GM19043 (cell line): Measurements from ENCODE around the gene ANO3.

Source experiments
- ATAC-seq: cut with Tn5 transposase; IDR thresholded peaks from one replicate; pipeline ENCODE4 v1.9.1; 2021; ENCODE audit warnings: low read depth; ENCODE audit not compliant: unreplicated experiment

Gene ANO3

GRCh38 chr11:26700574-26701235 lies 368.8 kb downstream of the ANO3 start:
- no peak for ATAC-seq

- no peak for ATAC-seq
Measured at GRCh38 chr11:26702406-26702805, 370.5 kb downstream of the ANO3 start.

- ATAC-seq = no peak
Measured at GRCh38 chr11:26703411-26704191, 371.7 kb downstream of the ANO3 start.

GRCh38 chr11:26704249-26704648 lies 372.3 kb downstream of the ANO3 start:
- ATAC-seq = no peak

- no peak for ATAC-seq
Measured at GRCh38 chr11:26706181-26706580, 374.3 kb downstream of the ANO3 start.

- no peak for ATAC-seq
Measured at GRCh38 chr11:26708736-26709456, 377.0 kb downstream of the ANO3 start.

- no peak for ATAC-seq
Measured at GRCh38 chr11:26710489-26710888, 378.6 kb downstream of the ANO3 start.

GRCh38 chr11:26712497-26712896 lies 380.6 kb downstream of the ANO3 start:
- no peak for ATAC-seq
